GM18511 (cell line): ENCODE results near the gene FMN1.

Source experiments
- ATAC-seq: cut with Tn5 transposase; IDR thresholded peaks from one replicate; pipeline ENCODE4 v1.9.1; 2021; ENCODE audit warnings: mild to moderate bottlenecking, moderate library complexity; ENCODE audit not compliant: unreplicated experiment

FMN1 gene

GRCh38 chr15:32794973-32795372 lies 399.5 kb downstream of the FMN1 start:
- ATAC-seq, result no peak

- no peak for ATAC-seq
These were observed 402.1 kb downstream of the FMN1 start for GRCh38 chr15:32792436-32792835.

GRCh38 chr15:32790352-32790999 lies 404.0 kb downstream of the FMN1 start:
- ATAC-seq, result no peak

- ATAC-seq, result no peak
These were observed 406.6 kb downstream of the FMN1 start for GRCh38 chr15:32787949-32788348.

- no peak for ATAC-seq
These were observed 407.6 kb downstream of the FMN1 start for GRCh38 chr15:32786906-32787305.

GRCh38 chr15:32784581-32784980 lies 409.9 kb downstream of the FMN1 start:
- ATAC-seq, result no peak

- ATAC-seq, result no peak
These were observed 412.7 kb downstream of the FMN1 start for GRCh38 chr15:32781781-32782180.

GRCh38 chr15:32778391-32779176 lies 415.9 kb downstream of the FMN1 start:
- no peak for ATAC-seq

- no peak for ATAC-seq
These were observed 419.4 kb downstream of the FMN1 start for GRCh38 chr15:32775103-32775502.

GRCh38 chr15:32774022-32774421 lies 420.5 kb downstream of the FMN1 start:
- ATAC-seq, result no peak

- no peak for ATAC-seq
These were observed 427.3 kb downstream of the FMN1 start for GRCh38 chr15:32767236-32767635.

- ATAC-seq, result no peak
These were observed 428.4 kb downstream of the FMN1 start for GRCh38 chr15:32766101-32766500.

GRCh38 chr15:32765236-32765635 lies 429.3 kb downstream of the FMN1 start:
- no peak for ATAC-seq

- peak; percentile 58 for ATAC-seq
These were observed 431.2 kb downstream of the FMN1 start for GRCh38 chr15:32763295-32763694.

- ATAC-seq, result no peak
These were observed 437.1 kb downstream of the FMN1 start for GRCh38 chr15:32757426-32757825.

- no peak for ATAC-seq
These were observed 443.5 kb downstream of the FMN1 start for GRCh38 chr15:32750979-32751378.

- no peak for ATAC-seq
These were observed 446.6 kb downstream of the FMN1 start for GRCh38 chr15:32747921-32748342.

GRCh38 chr15:32746116-32746857 lies 448.2 kb downstream of the FMN1 start:
- no peak for ATAC-seq

- ATAC-seq, result no peak
These were observed 450.9 kb downstream of the FMN1 start for GRCh38 chr15:32743411-32744140.

- ATAC-seq, result no peak
These were observed 454.9 kb downstream of the FMN1 start for GRCh38 chr15:32739522-32740063.

GRCh38 chr15:32738666-32739065 lies 455.8 kb downstream of the FMN1 start:
- no peak for ATAC-seq
